GM23338 (cell line): ENCODE measurements around the gene LRRC73.

Experiments
- POLR2AphosphoS5 ChIP-seq: IDR thresholded peaks from 2 replicates; pipeline ENCODE4 v1.6.1; 2016; ENCODE audit warnings: antibody characterized with exemption, low read depth
- TF ChIP-seq, protein P1 (sequence below), 2 experiments: fragments of 200-600 bp in 1 of 2; sonication (generic) in 1 of 2; conservative IDR thresholded peaks; 2 replicates each; pipeline versions ENCODE4 v1.5.1 to v1.6.1; 2016 to 2017; ENCODE audit warnings: antibody characterized with exemption in 2 of 2, low read depth in 2 of 2, mild to moderate bottlenecking in 2 of 2, moderate library complexity in 1 of 2

DNA sequence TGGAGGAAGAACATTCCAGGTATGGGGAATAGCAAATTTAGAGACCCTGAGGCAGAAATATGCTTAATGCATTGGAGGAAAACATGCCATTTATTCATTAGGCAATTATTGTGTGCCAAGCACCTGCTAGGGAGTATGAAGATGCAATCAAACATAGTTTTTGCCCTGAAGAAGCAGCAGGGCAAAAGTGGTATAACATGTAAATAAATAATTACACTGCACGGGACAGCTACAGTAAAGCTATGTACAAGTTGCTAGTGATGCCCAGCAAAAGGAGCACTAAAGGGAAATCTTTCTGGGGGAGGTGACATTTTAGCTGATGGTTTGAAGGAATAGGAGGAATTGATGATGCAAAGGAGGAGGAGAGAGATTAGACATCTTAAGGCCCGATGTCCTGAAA, 33.4 kb downstream of the LRRC73 start:
- TF ChIP-seq, protein P1, sequence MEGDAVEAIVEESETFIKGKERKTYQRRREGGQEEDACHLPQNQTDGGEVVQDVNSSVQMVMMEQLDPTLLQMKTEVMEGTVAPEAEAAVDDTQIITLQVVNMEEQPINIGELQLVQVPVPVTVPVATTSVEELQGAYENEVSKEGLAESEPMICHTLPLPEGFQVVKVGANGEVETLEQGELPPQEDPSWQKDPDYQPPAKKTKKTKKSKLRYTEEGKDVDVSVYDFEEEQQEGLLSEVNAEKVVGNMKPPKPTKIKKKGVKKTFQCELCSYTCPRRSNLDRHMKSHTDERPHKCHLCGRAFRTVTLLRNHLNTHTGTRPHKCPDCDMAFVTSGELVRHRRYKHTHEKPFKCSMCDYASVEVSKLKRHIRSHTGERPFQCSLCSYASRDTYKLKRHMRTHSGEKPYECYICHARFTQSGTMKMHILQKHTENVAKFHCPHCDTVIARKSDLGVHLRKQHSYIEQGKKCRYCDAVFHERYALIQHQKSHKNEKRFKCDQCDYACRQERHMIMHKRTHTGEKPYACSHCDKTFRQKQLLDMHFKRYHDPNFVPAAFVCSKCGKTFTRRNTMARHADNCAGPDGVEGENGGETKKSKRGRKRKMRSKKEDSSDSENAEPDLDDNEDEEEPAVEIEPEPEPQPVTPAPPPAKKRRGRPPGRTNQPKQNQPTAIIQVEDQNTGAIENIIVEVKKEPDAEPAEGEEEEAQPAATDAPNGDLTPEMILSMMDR (conservative IDR thresholded peaks at IDR 0.05; ENCODE audit: low read depth in 2 of 2), result no peak
- no peak for TF ChIP-seq POLR2AphosphoS5
